Measurements from ENCODE around the gene XCL1.
"Not testable (repeated sequence)": the region's sequence is repeated elsewhere in the genome, so short reads cannot be mapped to it uniquely, and the experiment has no call there.

Gene XCL1

DNA sequence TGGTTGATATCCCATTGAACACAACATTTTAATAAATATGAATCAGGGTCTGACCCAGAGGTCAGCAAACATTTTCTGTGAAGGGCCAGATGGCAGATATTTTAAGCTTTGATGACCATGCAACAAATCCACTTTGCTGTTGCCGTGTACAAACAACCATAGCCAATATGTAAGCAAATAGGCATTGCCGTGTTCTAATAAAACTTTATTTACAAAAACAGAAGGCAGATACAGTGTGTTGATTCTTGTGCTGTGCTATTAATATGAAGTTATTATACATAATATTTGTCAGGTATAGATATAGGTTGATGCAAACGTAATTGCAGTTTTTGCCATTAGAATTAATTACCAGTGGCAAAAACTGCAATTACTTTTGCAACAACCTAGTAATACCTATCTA is 8.8 kb upstream of the XCL1 start:
- H3K9ac ChIP-seq (ENCODE audit: low read depth in 1 of 2, low read length in 2 of 2): no peak overlapping the region
- no peak overlapping the region for H3K27ac ChIP-seq (ENCODE audit: low read depth, low read length)
- no peaks in the 10 kb centered on the region for H3K27me3 ChIP-seq (ENCODE audit: control insufficient read depth in 1 of 2, insufficient read depth in 2 of 2, low read length in 2 of 2)
- peaks cover 7 to 12% of the 10 kb centered on the region in 2 donors for H3K4me1 ChIP-seq (ENCODE audit: control insufficient read depth in 1 of 2, insufficient read depth in 2 of 2, low read length in 2 of 2)
- H3K4me3 ChIP-seq (ENCODE audit: low read depth in 1 of 2, low read length in 2 of 2): no peak overlapping the region
- no peaks in the 10 kb centered on the region for H3K36me3 ChIP-seq (ENCODE audit: control insufficient read depth in 1 of 2, insufficient read depth in 2 of 2, low read length in 2 of 2)
- H3K9me3 ChIP-seq (ENCODE audit: control insufficient read depth in 1 of 2, low read length in 2 of 2): no peaks in the 10 kb centered on the region

DNA sequence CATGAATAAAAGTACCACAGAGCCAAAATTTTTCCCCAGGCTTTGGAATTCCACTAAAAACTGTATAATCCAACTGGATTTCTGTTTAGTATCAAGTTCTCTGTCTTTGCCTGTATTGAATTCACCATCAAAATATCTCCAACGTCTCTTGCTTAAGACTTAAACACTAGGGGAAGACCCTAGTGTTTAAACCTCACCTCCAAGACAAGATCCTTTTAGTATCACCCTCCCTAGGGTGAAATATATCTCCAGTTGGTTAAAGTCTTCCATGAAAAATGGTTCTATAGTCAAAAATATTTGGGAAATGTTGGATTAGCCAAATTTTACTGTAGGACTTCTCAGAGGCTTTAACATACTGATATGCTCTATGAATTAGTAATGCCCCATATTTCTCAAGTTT is 8.1 kb upstream of the XCL1 start:
- no peak overlapping the region for H3K27ac ChIP-seq (ENCODE audit: low read depth, low read length)
- no peaks in the 10 kb centered on the region for H3K9me3 ChIP-seq (ENCODE audit: control insufficient read depth in 1 of 2, low read length in 2 of 2)
- no peak overlapping the region for H3K4me3 ChIP-seq (ENCODE audit: low read depth in 1 of 2, low read length in 2 of 2)
- no peaks in the 10 kb centered on the region for H3K27me3 ChIP-seq (ENCODE audit: control insufficient read depth in 1 of 2, insufficient read depth in 2 of 2, low read length in 2 of 2)
- no peak overlapping the region for H3K9ac ChIP-seq (ENCODE audit: low read depth in 1 of 2, low read length in 2 of 2)
- peaks cover 7 to 12% of the 10 kb centered on the region in 2 donors for H3K4me1 ChIP-seq (ENCODE audit: control insufficient read depth in 1 of 2, insufficient read depth in 2 of 2, low read length in 2 of 2)
- no peaks in the 10 kb centered on the region for H3K36me3 ChIP-seq (ENCODE audit: control insufficient read depth in 1 of 2, insufficient read depth in 2 of 2, low read length in 2 of 2)

DNA sequence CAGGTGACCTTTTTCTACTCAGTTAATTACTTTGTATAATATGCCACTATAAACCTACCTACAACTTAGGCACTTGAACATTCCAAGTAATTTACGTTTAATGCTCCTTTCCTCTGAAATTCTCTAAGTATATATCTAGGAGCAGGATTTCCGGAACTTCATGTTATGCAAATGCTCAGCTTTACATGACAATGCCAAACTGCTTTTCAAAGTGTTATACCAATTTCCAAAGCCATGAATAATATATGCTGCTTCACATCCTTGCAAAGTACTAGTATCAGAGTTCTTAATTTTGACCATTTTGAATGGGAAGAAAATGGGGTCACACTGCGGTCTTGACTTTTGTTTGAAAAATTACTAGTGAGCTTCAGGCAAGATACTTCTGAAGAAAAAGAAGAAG is 5.8 kb upstream of the XCL1 start:
- no peak overlapping the region for H3K9ac ChIP-seq (ENCODE audit: low read depth in 1 of 2, low read length in 2 of 2)
- H3K27me3 ChIP-seq (ENCODE audit: control insufficient read depth in 1 of 2, insufficient read depth in 2 of 2, low read length in 2 of 2): no peaks in the 10 kb centered on the region
- H3K36me3 ChIP-seq (ENCODE audit: control insufficient read depth in 1 of 2, insufficient read depth in 2 of 2, low read length in 2 of 2): no peaks in the 10 kb centered on the region
- H3K27ac ChIP-seq (ENCODE audit: low read depth, low read length): no peak overlapping the region
- H3K4me1 ChIP-seq (ENCODE audit: control insufficient read depth in 1 of 2, insufficient read depth in 2 of 2, low read length in 2 of 2): peaks cover under 1 to 7% of the 10 kb centered on the region in 2 donors
- no peak overlapping the region for H3K4me3 ChIP-seq (ENCODE audit: low read depth in 1 of 2, low read length in 2 of 2)
- no peaks in the 10 kb centered on the region for H3K9me3 ChIP-seq (ENCODE audit: control insufficient read depth in 1 of 2, low read length in 2 of 2)

DNA sequence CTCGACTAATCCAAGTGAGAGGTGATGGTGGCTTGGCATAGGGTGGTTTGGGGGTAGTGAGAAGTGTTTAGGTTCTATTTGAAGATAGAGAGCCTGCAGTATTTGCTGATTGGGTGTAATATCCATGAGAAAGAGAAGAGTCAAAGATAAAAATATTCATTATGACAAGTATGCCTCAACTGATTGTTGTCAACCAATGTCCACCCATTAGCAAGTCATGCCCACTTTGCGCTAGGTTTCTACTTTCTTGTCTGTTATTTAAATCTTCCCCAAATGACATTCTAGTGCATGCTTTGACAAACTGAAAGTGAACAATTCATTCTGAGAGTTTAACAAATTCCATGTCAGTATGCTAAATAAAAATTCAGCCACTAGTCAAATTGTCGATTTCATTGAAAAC is 3.8 kb upstream of the XCL1 start:
- Histone ChIP-seq H3K9me3 (ENCODE audit: control insufficient read depth in 1 of 2, low read length in 2 of 2) (no peaks in the 10 kb centered on the region), H3K9ac (ENCODE audit: low read depth in 1 of 2, low read length in 2 of 2) (no peak overlapping the region)

DNA sequence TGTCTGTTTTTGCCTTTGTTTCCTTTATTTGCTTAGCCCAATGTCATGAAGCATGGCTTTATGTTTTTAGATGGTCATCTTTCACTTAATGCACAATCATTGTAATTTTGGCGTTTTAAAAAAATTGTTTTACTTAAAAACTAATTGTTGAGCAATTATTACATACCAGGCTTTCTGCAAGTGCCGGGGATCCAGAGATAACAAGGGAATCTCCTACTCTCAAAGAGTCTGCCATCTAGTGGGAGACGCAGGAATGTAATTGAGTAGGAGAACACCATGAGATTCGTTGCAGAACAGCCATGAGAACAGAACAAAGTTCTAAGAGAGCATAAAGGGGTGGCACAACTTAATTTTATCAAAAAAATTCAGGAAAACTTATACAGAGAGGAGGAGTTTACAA is 2.2 kb upstream of the XCL1 start:
- not testable (repeated sequence) for H3K27ac ChIP-seq (ENCODE audit: low read depth, low read length); H3K9me3 ChIP-seq (ENCODE audit: control insufficient read depth in 1 of 2, low read length in 2 of 2); H3K4me3 ChIP-seq (ENCODE audit: low read depth in 1 of 2, low read length in 2 of 2); H3K9ac ChIP-seq (ENCODE audit: low read depth in 1 of 2, low read length in 2 of 2); H3K4me1 ChIP-seq (ENCODE audit: control insufficient read depth in 1 of 2, insufficient read depth in 2 of 2, low read length in 2 of 2); H3K27me3 ChIP-seq (ENCODE audit: control insufficient read depth in 1 of 2, insufficient read depth in 2 of 2, low read length in 2 of 2); H3K36me3 ChIP-seq (ENCODE audit: control insufficient read depth in 1 of 2, insufficient read depth in 2 of 2, low read length in 2 of 2)

More for the DNA sequence above, 3.8 kb upstream of the XCL1 start:
- H3K36me3 ChIP-seq (ENCODE audit: control insufficient read depth in 1 of 2, insufficient read depth in 2 of 2, low read length in 2 of 2): no peaks in the 10 kb centered on the region
- no peak overlapping the region for H3K4me3 ChIP-seq (ENCODE audit: low read depth in 1 of 2, low read length in 2 of 2)
- H3K27ac ChIP-seq (ENCODE audit: low read depth, low read length): no peak overlapping the region
- H3K4me1 ChIP-seq (ENCODE audit: control insufficient read depth in 1 of 2, insufficient read depth in 2 of 2, low read length in 2 of 2): no peaks in the 10 kb centered on the region
- H3K27me3 ChIP-seq (ENCODE audit: control insufficient read depth in 1 of 2, insufficient read depth in 2 of 2, low read length in 2 of 2): no peaks in the 10 kb centered on the region

DNA sequence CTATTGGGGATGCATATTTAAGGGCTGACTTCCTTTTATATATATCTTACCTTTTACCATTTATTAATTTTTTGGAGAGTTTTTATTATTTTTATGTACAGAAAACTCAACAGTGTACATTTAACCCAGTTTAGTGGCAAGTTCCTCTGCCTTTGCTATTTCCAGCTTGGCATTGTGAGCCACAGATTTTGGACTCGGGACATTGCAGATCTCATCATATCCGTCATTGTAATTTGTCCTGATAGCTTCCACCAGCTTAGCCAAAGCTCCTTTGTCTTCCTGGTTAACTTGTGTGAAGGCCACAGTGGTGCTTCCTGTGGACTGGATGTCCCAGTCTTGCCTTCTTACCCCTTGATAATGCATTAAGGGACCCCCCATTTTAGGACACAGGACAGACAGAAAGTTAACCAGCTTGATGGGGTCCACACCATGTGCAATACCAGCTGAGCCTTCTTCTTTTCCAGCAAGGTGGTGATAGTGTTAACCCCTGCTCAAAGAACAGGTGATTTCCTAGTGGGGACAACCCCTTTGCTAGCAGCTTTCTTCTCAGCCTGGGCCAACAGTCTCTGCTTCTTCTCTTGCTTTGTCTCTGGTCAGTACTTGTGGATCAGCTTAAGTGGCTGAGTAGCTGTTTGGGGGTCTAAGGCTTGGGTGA is 2.3 kb downstream of the XCL1 start:
- not testable (repeated sequence) for H3K9ac ChIP-seq (ENCODE audit: low read depth in 1 of 2, low read length in 2 of 2)

DNA sequence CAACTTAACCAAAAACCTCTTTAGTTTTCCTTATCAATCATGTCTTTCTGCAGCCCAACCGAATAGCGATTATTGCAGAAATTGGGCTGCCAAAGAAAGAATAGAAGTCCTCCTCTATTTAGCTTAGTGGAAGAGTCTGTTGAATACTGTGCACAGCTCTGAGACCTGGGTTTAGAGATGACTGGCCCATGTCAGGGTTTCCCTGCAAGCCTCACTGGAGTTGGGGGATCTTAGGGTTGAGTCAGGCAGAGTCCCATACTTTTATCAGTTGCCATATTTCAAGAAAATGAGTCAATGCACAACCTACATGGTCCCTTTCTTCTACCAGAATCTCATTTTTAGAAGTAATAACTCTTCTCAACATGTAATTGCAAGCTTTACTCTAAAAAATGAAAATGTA is 3.9 kb downstream of the XCL1 start:
- not testable (repeated sequence) for H3K27me3 ChIP-seq (ENCODE audit: control insufficient read depth in 1 of 2, insufficient read depth in 2 of 2, low read length in 2 of 2); H3K27ac ChIP-seq (ENCODE audit: low read depth, low read length); H3K36me3 ChIP-seq (ENCODE audit: control insufficient read depth in 1 of 2, insufficient read depth in 2 of 2, low read length in 2 of 2); H3K4me3 ChIP-seq (ENCODE audit: low read depth in 1 of 2, low read length in 2 of 2); H3K4me1 ChIP-seq (ENCODE audit: control insufficient read depth in 1 of 2, insufficient read depth in 2 of 2, low read length in 2 of 2); H3K9me3 ChIP-seq (ENCODE audit: control insufficient read depth in 1 of 2, low read length in 2 of 2); H3K9ac ChIP-seq (ENCODE audit: low read depth in 1 of 2, low read length in 2 of 2)

More for the DNA sequence above, 2.3 kb downstream of the XCL1 start:
- H3K9me3 ChIP-seq (ENCODE audit: control insufficient read depth in 1 of 2, low read length in 2 of 2); H3K27me3 ChIP-seq (ENCODE audit: control insufficient read depth in 1 of 2, insufficient read depth in 2 of 2, low read length in 2 of 2); H3K27ac ChIP-seq (ENCODE audit: low read depth, low read length); H3K4me1 ChIP-seq (ENCODE audit: control insufficient read depth in 1 of 2, insufficient read depth in 2 of 2, low read length in 2 of 2); H3K36me3 ChIP-seq (ENCODE audit: control insufficient read depth in 1 of 2, insufficient read depth in 2 of 2, low read length in 2 of 2); H3K4me3 ChIP-seq (ENCODE audit: low read depth in 1 of 2, low read length in 2 of 2): not testable (repeated sequence)

DNA sequence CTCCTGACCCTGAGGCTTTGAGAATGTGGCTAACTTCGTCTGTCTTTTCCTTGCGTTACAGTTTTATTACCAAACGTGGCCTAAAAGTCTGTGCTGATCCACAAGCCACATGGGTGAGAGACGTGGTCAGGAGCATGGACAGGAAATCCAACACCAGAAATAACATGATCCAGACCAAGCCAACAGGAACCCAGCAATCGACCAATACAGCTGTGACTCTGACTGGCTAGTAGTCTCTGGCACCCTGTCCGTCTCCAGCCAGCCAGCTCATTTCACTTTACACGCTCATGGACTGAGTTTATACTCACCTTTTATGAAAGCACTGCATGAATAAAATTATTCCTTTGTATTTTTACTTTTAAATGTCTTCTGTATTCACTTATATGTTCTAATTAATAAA is 4.6 kb downstream of the XCL1 start:
- not testable (repeated sequence) for H3K27me3 ChIP-seq (ENCODE audit: control insufficient read depth in 1 of 2, insufficient read depth in 2 of 2, low read length in 2 of 2); H3K27ac ChIP-seq (ENCODE audit: low read depth, low read length); H3K4me1 ChIP-seq (ENCODE audit: control insufficient read depth in 1 of 2, insufficient read depth in 2 of 2, low read length in 2 of 2); H3K9me3 ChIP-seq (ENCODE audit: control insufficient read depth in 1 of 2, low read length in 2 of 2); H3K36me3 ChIP-seq (ENCODE audit: control insufficient read depth in 1 of 2, insufficient read depth in 2 of 2, low read length in 2 of 2); H3K9ac ChIP-seq (ENCODE audit: low read depth in 1 of 2, low read length in 2 of 2); H3K4me3 ChIP-seq (ENCODE audit: low read depth in 1 of 2, low read length in 2 of 2)

DNA sequence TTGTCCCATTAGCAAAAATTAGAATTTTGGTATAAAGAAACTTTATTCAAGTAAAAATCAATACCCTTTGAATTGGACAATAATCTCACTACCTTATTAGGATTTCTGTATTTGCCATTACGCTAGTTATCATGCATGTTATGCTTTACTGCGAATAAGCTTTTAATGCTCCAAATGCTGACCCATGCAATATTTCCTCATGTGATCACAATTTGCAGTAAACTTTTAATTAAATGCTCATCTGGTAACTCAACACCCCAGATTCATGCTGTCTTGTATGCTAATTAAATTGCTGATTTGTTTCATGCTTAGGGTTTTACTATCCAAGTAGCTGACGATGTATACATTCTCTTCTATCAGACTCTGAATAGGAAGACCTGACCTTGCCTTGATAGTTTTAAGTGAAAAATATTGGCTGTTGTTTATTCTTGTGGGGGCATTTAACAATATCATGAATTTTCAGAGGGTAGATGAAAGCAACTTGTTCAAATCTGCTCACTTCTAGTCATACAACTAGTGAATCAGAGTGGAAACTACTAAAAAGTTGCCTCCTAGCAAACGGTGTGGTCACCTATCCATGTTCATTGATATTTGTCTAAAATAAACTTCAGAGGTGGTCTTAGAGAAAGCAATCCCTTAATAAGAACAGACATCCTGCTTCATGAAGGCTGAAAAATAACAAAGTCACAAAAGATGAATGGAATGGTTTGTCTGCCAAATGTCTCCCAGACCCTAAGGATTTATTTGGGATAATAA is 5.6 kb downstream of the XCL1 start:
- Histone ChIP-seq H3K9me3 (ENCODE audit: control insufficient read depth in 1 of 2, low read length in 2 of 2) (no peaks in the 10 kb centered on the region), H3K27ac (ENCODE audit: low read depth, low read length) (no peak overlapping the region), H3K4me1 (ENCODE audit: control insufficient read depth in 1 of 2, insufficient read depth in 2 of 2, low read length in 2 of 2) (no peaks in the 10 kb centered on the region), H3K9ac (ENCODE audit: low read depth in 1 of 2, low read length in 2 of 2) (no peak overlapping the region), H3K4me3 (ENCODE audit: low read depth in 1 of 2, low read length in 2 of 2) (no peak overlapping the region), H3K27me3 (ENCODE audit: control insufficient read depth in 1 of 2, insufficient read depth in 2 of 2, low read length in 2 of 2) (no peaks in the 10 kb centered on the region), H3K36me3 (ENCODE audit: control insufficient read depth in 1 of 2, insufficient read depth in 2 of 2, low read length in 2 of 2) (no peaks in the 10 kb centered on the region)

DNA sequence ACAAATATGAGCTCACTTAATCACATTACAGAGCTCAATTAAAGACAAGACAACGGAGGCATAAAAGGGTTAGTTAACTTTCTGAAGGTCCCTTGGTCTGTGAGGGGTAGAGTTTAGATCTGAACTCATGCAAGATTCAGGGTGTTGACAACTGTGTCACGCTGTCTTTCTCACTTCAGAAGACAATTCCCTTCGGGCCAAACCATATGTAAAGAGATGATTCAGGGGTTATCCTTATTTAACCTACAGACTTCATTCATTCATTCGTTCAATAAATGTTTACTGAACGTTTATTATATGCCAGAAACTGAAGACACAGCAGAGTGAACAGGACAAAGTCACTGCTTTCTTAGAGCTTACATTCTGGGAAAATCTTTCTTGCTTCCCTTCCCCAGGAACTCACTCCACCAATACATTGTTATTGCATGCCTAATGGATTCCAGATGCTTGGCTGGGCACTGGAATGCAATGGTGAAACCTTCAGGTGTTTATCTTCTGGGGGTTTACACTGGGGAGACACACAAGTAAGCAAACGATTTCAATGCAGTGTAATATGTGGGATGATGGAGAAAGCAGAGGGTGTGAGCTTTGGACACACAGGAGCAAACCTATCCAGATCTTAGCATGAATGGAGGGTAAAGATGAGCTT is 6.4 kb downstream of the XCL1 start:
- no peak overlapping the region for H3K27ac ChIP-seq (ENCODE audit: low read depth, low read length)
- no peaks in the 10 kb centered on the region for H3K4me1 ChIP-seq (ENCODE audit: control insufficient read depth in 1 of 2, insufficient read depth in 2 of 2, low read length in 2 of 2)
- no peak overlapping the region for H3K4me3 ChIP-seq (ENCODE audit: low read depth in 1 of 2, low read length in 2 of 2)
- no peaks in the 10 kb centered on the region for H3K36me3 ChIP-seq (ENCODE audit: control insufficient read depth in 1 of 2, insufficient read depth in 2 of 2, low read length in 2 of 2)
- H3K9me3 ChIP-seq (ENCODE audit: control insufficient read depth in 1 of 2, low read length in 2 of 2): no peaks in the 10 kb centered on the region
- no peaks in the 10 kb centered on the region for H3K27me3 ChIP-seq (ENCODE audit: control insufficient read depth in 1 of 2, insufficient read depth in 2 of 2, low read length in 2 of 2)
- no peak overlapping the region for H3K9ac ChIP-seq (ENCODE audit: low read depth in 1 of 2, low read length in 2 of 2)
